Hepatocyte (in vitro differentiated cells): ENCODE data around the gene RLIM. TPM values are rescaled to one million over a fixed set of nuclear protein-coding genes. Genes with fewer than 3 reads are reported as not detected.

Experiments
- DNase-seq: peaks from one replicate; pipeline ENCODE4 v3.0.0-alpha.2; 2016; ENCODE audit warnings: low spot score
- H2AFZ ChIP-seq: fragments of 200-600 bp; sonication (generic); 2 replicates; pipeline ENCODE4 v1.6.0; 2016; ENCODE audit warnings: antibody characterized with exemption, mild to moderate bottlenecking
- H3K27ac ChIP-seq: fragments of 200-600 bp; sonication (generic); 2 replicates; pipeline ENCODE4 v1.5.1; 2016; ENCODE audit warnings: mild to moderate bottlenecking
- H3K27me3 ChIP-seq: fragments of 200-600 bp; sonication (generic); 2 replicates; pipeline ENCODE4 v1.6.1; 2016
- H3K36me3 ChIP-seq: fragments of 200-600 bp; sonication (generic); replicated peaks from 2 replicates; pipeline ENCODE4 v1.5.1; 2016; ENCODE audit warnings: low read depth; ENCODE audit not compliant: insufficient read depth
- H3K4me1 ChIP-seq: fragments of 200-600 bp; sonication (generic); 2 replicates; pipeline ENCODE4 v1.5.1; 2016; ENCODE audit warnings: mild to moderate bottlenecking, moderate library complexity; ENCODE audit not compliant: insufficient read depth
- H3K4me2 ChIP-seq: fragments of 200-600 bp; sonication (generic); 2 replicates; pipeline ENCODE4 v1.6.0; 2016
- H3K4me3 ChIP-seq: fragments of 200-600 bp; sonication (generic); 2 replicates; pipeline ENCODE4 v1.5.1; 2016; ENCODE audit warnings: mild to moderate bottlenecking
- H3K79me2 ChIP-seq: fragments of 200-600 bp; sonication (generic); 2 replicates; pipeline ENCODE4 v1.6.0; 2017; ENCODE audit warnings: mild to moderate bottlenecking
- H3K9me2 ChIP-seq: fragments of 200-600 bp; sonication (generic); replicated peaks from 2 replicates; pipeline ENCODE4 v1.6.0; 2017; ENCODE audit warnings: mild to moderate bottlenecking; ENCODE audit not compliant: insufficient read depth
- H3K9me3 ChIP-seq: fragments of 200-600 bp; sonication (generic); 2 replicates; pipeline ENCODE4 v1.5.1; 2016; ENCODE audit warnings: low read depth, mild to moderate bottlenecking
- H4K20me1 ChIP-seq: fragments of 200-600 bp; sonication (generic); 2 replicates; pipeline ENCODE4 v1.6.0; 2016; ENCODE audit warnings: mild to moderate bottlenecking; ENCODE audit not compliant: insufficient read depth, poor library complexity, severe bottlenecking
- CTCF ChIP-seq: fragments of 200-600 bp; sonication (generic); IDR thresholded peaks from 2 replicates; pipeline ENCODE4 v1.5.1; 2016; ENCODE audit warnings: antibody characterized with exemption, mild to moderate bottlenecking; ENCODE audit not compliant: poor library complexity
- EZH2 ChIP-seq: fragments of 200-600 bp; sonication (generic); IDR thresholded peaks from 2 replicates; pipeline ENCODE4 v1.6.1; 2016; ENCODE audit warnings: antibody characterized with exemption, mild to moderate bottlenecking, borderline replicate concordance
- EZH2phosphoT487 ChIP-seq: fragments of 200-600 bp; sonication (generic); IDR thresholded peaks from one replicate; pipeline ENCODE4 v1.6.1; 2018; ENCODE audit warnings: antibody characterized with exemption, mild to moderate bottlenecking, low read depth, moderate library complexity; ENCODE audit not compliant: unreplicated experiment, severe bottlenecking
- WGBS: methylation state at CpG from one replicate; pipeline ENCODE4 v1.1.6; 2016; ENCODE audit warnings: low lambda C conversion rate; ENCODE audit errors: missing lambda C conversion rate; 5-methylcytosine and 5-hydroxymethylcytosine counted together
- polyA plus RNA-seq: library from polyadenylated mRNA; unstranded; fragments of >200 nt; fragmentation: Nextera tagmentation; extraction: Ambion mirVana; gene quantifications from 2 replicates; pipeline ENCODE4 v1.2.1, GENCODE V29; 2016
- total RNA-seq: library from RNA; depleted of rRNA; stranded (reverse); fragments of >200 nt; gene quantifications from 2 replicates; pipeline ENCODE4 v1.2.3, GENCODE V29; 2014

Gene RLIM
- total and polyA plus RNA-seq, 2 experiments from 2014 or later, result 9.1 to 49.2 TPM

- WGBS, result 47% methylated on average over 36 of the region's 48 CpGs
Observed at GRCh38 chrX:74536152-74536831, 78.1 kb downstream of the RLIM start.

GRCh38 chrX:74535408-74536151, 78.8 kb downstream of the RLIM start:
- no peaks in the 10 kb centered on the region for H4K20me1 ChIP-seq
- peak overlapping the region; percentile 94 for H3K27ac ChIP-seq
- TF ChIP-seq EZH2phosphoT487 (no peak), CTCF (peak; percentile 50)
- 46% methylated on average over 37 of the region's 37 CpGs for WGBS
- H3K9me2 ChIP-seq, result no peaks in the 10 kb centered on the region
- H3K79me2 ChIP-seq, result no peaks in the 10 kb centered on the region
- H3K4me2 ChIP-seq, result peak overlapping the region; percentile 91
- no peaks in the 10 kb centered on the region for H3K27me3 ChIP-seq
- no peaks in the 10 kb centered on the region for H3K4me1 ChIP-seq
- peak; percentile 80 for DNase-seq
- H3K36me3 ChIP-seq, result no peaks in the 10 kb centered on the region
- peak overlapping the region; percentile 41 for H3K4me3 ChIP-seq
- H2AFZ ChIP-seq, result peak overlapping the region; percentile 85
- H3K9me3 ChIP-seq, result no peaks in the 10 kb centered on the region

More at GRCh38 chrX:74536152-74536831, 78.1 kb downstream of the RLIM start:
- TF ChIP-seq EZH2 (no peak), CTCF (peak; percentile 22), EZH2phosphoT487 (no peak)
- H3K9me2 ChIP-seq, result no peaks in the 10 kb centered on the region
- H3K4me1 ChIP-seq, result no peaks in the 10 kb centered on the region
- H3K4me3 ChIP-seq, result peak overlapping the region; percentile 41
- H3K9me3 ChIP-seq, result no peaks in the 10 kb centered on the region
- H3K27ac ChIP-seq, result peak overlapping the region; percentile 94
- H3K4me2 ChIP-seq, result peak overlapping the region; percentile 91
- peak; percentile 81 for DNase-seq
- no peaks in the 10 kb centered on the region for H3K36me3 ChIP-seq
- H2AFZ ChIP-seq, result peak overlapping the region; percentile 85
- no peaks in the 10 kb centered on the region for H3K79me2 ChIP-seq
- no peaks in the 10 kb centered on the region for H4K20me1 ChIP-seq
- H3K27me3 ChIP-seq, result no peaks in the 10 kb centered on the region

Other genes starting within 250 kb of the RLIM start
- 11.2 and 13.8 TPM in 2 replicates for gene SLC16A2, start 193.1 kb downstream of the RLIM start, total RNA-seq
- gene SLC16A2, start 193.1 kb downstream of the RLIM start, polyA plus RNA-seq, result 7.7 and 8.1 TPM in 2 replicates